Measurements from ENCODE around the gene ADSL. TPM values are rescaled to one million over a fixed set of nuclear protein-coding genes. Genes with fewer than 3 reads are reported as not detected.

ADSL gene
- total RNA-seq, 3 donors from 2014 or later = 34.0 to 48.1 (median 42.8) TPM

- H3K4me1 ChIP-seq (ENCODE audit: low read depth) = no peaks in the 10 kb centered on the region
- intact Hi-C loops (cut with DNase I, micrococcal nuclease) = no loop called here
- TF ChIP-seq CTCF (IDR thresholded peaks at IDR 0.05) = no peak
- ATAC-seq (no peak), DNase-seq (peak in 1 of 3 donors; percentile 26)
- no peak overlapping the region for H3K4me3 ChIP-seq
- H3K9me3 ChIP-seq = no peaks in the 10 kb centered on the region
- peaks cover 3% of the 10 kb centered on the region for H3K36me3 ChIP-seq (ENCODE audit: low read depth)
Measured at GRCh38 chr22:40407831-40408717, 61.8 kb downstream of the ADSL start.

GRCh38 chr22:40408718-40409612 is 62.7 kb downstream of the ADSL start:
- H3K4me3 ChIP-seq = no peak overlapping the region
- ATAC-seq (no peak), DNase-seq (peak in 1 of 3 donors; percentile 15)
- H3K36me3 ChIP-seq (ENCODE audit: low read depth) = peaks cover 3% of the 10 kb centered on the region
- intact Hi-C loops (cut with DNase I, micrococcal nuclease) = no loop called here
- no peaks in the 10 kb centered on the region for H3K4me1 ChIP-seq (ENCODE audit: low read depth)
- no peak for TF ChIP-seq CTCF (IDR thresholded peaks at IDR 0.05)
- H3K9me3 ChIP-seq = no peaks in the 10 kb centered on the region

GRCh38 chr22:40409613-40410113 is 63.4 kb downstream of the ADSL start:
- ATAC-seq = no peak
- intact Hi-C loops (cut with DNase I, micrococcal nuclease) = no loop called here
- H3K4me1 ChIP-seq (ENCODE audit: low read depth) = no peaks in the 10 kb centered on the region

GRCh38 chr22:40410272-40410671 is 64.0 kb downstream of the ADSL start:
- ATAC-seq (no peak), DNase-seq (peak in 1 of 3 donors; percentile 23)

More at GRCh38 chr22:40409613-40410113, 63.4 kb downstream of the ADSL start:
- TF ChIP-seq CTCF (IDR thresholded peaks at IDR 0.05) = no peak
- H3K9me3 ChIP-seq = no peaks in the 10 kb centered on the region
- DNase-seq = peak in 1 of 3 donors; percentile 21
- peaks cover 3% of the 10 kb centered on the region for H3K36me3 ChIP-seq (ENCODE audit: low read depth)
- H3K4me3 ChIP-seq = no peak overlapping the region

More at GRCh38 chr22:40410272-40410671, 64.0 kb downstream of the ADSL start:
- Histone ChIP-seq H3K4me3 (no peak overlapping the region), H3K4me1 (ENCODE audit: low read depth) (no peaks in the 10 kb centered on the region), H3K9me3 (no peaks in the 10 kb centered on the region), H3K36me3 (ENCODE audit: low read depth) (peaks cover 2% of the 10 kb centered on the region)
- intact Hi-C loops (cut with DNase I, micrococcal nuclease) = no loop called here
- TF ChIP-seq CTCF (IDR thresholded peaks at IDR 0.05) = no peak

Measured in mucosa of descending colon (tissue), 3 donors.